Mucosa of descending colon (tissue), 3 donors: ENCODE results near the gene MMS22L. TPM values are rescaled to one million over a fixed set of nuclear protein-coding genes. Genes with fewer than 3 reads are reported as not detected.

Experiments used
- ATAC-seq: fragments of 200-7000 bp; cut with Tn5 transposase; one replicate; pipeline ENCODE4 v1.9.1; 2020; ENCODE audit warnings: mild to moderate bottlenecking, moderate library complexity
- DNase-seq, 3 donors: peaks; one replicate each; pipeline ENCODE4 v3.0.0-alpha.2; 2020
- H3K36me3 ChIP-seq: fragments of 200-600 bp; one replicate; pipeline ENCODE4 v1.8.0; 2021; ENCODE audit warnings: low read depth, mild to moderate bottlenecking
- H3K4me1 ChIP-seq: fragments of 200-600 bp; one replicate; pipeline ENCODE4 v1.8.0; 2021; ENCODE audit warnings: low read depth, mild to moderate bottlenecking
- H3K4me3 ChIP-seq: fragments of 200-600 bp; one replicate; pipeline ENCODE4 v1.8.0; 2021; ENCODE audit warnings: mild to moderate bottlenecking
- H3K9me3 ChIP-seq: fragments of 200-600 bp; one replicate; pipeline ENCODE4 v1.8.0; 2021; ENCODE audit warnings: mild to moderate bottlenecking
- CTCF ChIP-seq: fragments of 200-600 bp; IDR thresholded peaks from one replicate; pipeline ENCODE4 v1.8.0; 2022; ENCODE audit warnings: antibody characterized with exemption, mild to moderate bottlenecking
- intact Hi-C, 2 donors: fragments of 100-400 bp; cut with DNase I in 1 of 2; cut with micrococcal nuclease in 1 of 2; formaldehyde crosslinking; loops; one replicate each; pipeline versions ENCODE4 v1.11.0 to v1.11.1; 2022; cut with DNase I, micrococcal nuclease
- long read RNA-seq, 2 donors: library from polyadenylated mRNA; unstranded; transcript quantifications; one replicate each; pipeline ENCODE4 v2.0.0, GENCODE V29; 2019 to 2021
- total RNA-seq, 3 donors: library from RNA; stranded (reverse); fragmentation: NEBNext Ultra II Directional in 2 of 3; extraction: Animal tissue kit (Norgen Biotek cat#: 25700) in 2 of 3; gene quantifications; one replicate each; pipeline versions ENCODE4 v1.2.1 to v1.2.4, GENCODE V29; 2021 to 2023
- donor health status: DM: no; HTN: no; CAD: no; lungs with moderate emphysema.
- donor health status: DM: no; HTN: no; CAD: no.
- donor health status: DM: no; HTN: yes; CAD: no.

Gene MMS22L
- 10 to 100 TPM in 1 of 3 donors, 1 to 10 TPM in 2; 9.2 to 10.5 (median 9.5) TPM for total RNA-seq
- long read RNA-seq, donor 1, partial matches to known transcripts, result 0 of 5 reads
- long read RNA-seq, donor 1, other reads (novel, unspliced or antisense), result 5 of 5 reads
- long read RNA-seq, donor 2, result 0 reads

GRCh38 chr6:97282726-97283617 lies at the start of gene MMS22L:
Gene MMS22L (minus strand): TSS chr6:97283216. CDS start chr6:97282477, 739 bp downstream.
- H3K36me3 ChIP-seq, result no peaks in the 10 kb centered on the region
- no peak for TF ChIP-seq CTCF
- peak within 1 kb of the TSS; percentile 77 for H3K4me3 ChIP-seq
- intact Hi-C loops, result no loop called here
- DNase-seq (peak; percentile 95 to 97 (median 96)), ATAC-seq (peak; percentile 99)
- H3K4me1 ChIP-seq, result peaks cover 3% of the 10 kb centered on the region
- H3K9me3 ChIP-seq, result no peaks in the 10 kb centered on the region

GRCh38 chr6:97322811-97323210 lies 39.8 kb upstream of the MMS22L start:
- intact Hi-C loops, result no loop called here
- Histone ChIP-seq H3K4me3 (no peak overlapping the region), H3K9me3 (no peaks in the 10 kb centered on the region)

GRCh38 chr6:97322226-97322625 lies 39.2 kb upstream of the MMS22L start:
- ATAC-seq (no peak), DNase-seq (no peak)
- H3K4me1 ChIP-seq, result no peaks in the 10 kb centered on the region
- intact Hi-C loops, result no loop called here
- H3K36me3 ChIP-seq, result no peaks in the 10 kb centered on the region
- no peak overlapping the region for H3K4me3 ChIP-seq
- no peak for TF ChIP-seq CTCF
- H3K9me3 ChIP-seq, result no peaks in the 10 kb centered on the region

More at GRCh38 chr6:97322811-97323210, 39.8 kb upstream of the MMS22L start:
- Histone ChIP-seq H3K36me3 (no peaks in the 10 kb centered on the region), H3K4me1 (no peaks in the 10 kb centered on the region)
- no peak for TF ChIP-seq CTCF
- no peak for ATAC-seq
- DNase-seq, result no peak

GRCh38 chr6:97316978-97317377 lies 34.0 kb upstream of the MMS22L start:
- Histone ChIP-seq H3K9me3 (no peaks in the 10 kb centered on the region), H3K4me1 (no peaks in the 10 kb centered on the region), H3K36me3 (no peaks in the 10 kb centered on the region), H3K4me3 (no peak overlapping the region)
- DNase-seq (no peak), ATAC-seq (no peak)
- no peak for TF ChIP-seq CTCF
- intact Hi-C loops, result no loop called here

- intact Hi-C loops, result no loop called here
- ATAC-seq, result no peak
- TF ChIP-seq CTCF, result no peak
- Histone ChIP-seq H3K4me3 (no peak overlapping the region), H3K36me3 (no peaks in the 10 kb centered on the region), H3K4me1 (no peaks in the 10 kb centered on the region), H3K9me3 (no peaks in the 10 kb centered on the region)
- no peak for DNase-seq
Measured at GRCh38 chr6:97312241-97312640, 29.2 kb upstream of the MMS22L start.
